Measurements from ENCODE around the gene PHLDA1. TPM values are rescaled to one million over a fixed set of nuclear protein-coding genes. Genes with fewer than 3 reads are reported as not detected.
A peak's percentile ranks its signal among the peaks of the same experiment; 100 is the strongest.

PHLDA1 gene
- total and polyA plus RNA-seq, 7 donors: 2.4 to 10.9 (median 5.3) TPM

- intact Hi-C loops (cut with DNase I): loop anchor here (1.0 to 10.0 kb wide), 4 partner anchors 315 to 698 kb away; partner anchors contain the start of genes BBS10, CAPS2, GLIPR1L1 and GLIPR1L2
- 2 to 6% methylated on average over 58 of the region's 58 CpGs for WGBS, 2 donors
- Histone ChIP-seq H3K4me1 (peaks cover 0 to 25% (median 20%) of the 10 kb centered on the region in 4 donors), H3K9me3 (no peaks in the 10 kb centered on the region), H3K36me3 (no peaks in the 10 kb centered on the region), H3K27me3 (peaks cover 0 to 31% (median 0%) of the 10 kb centered on the region in 3 donors), H3K27ac (peak overlapping the region; percentile 92 to 96 (median 93)), H3K4me3 (peak overlapping the region; percentile 73 to 86 (median 85))
- TF ChIP-seq POLR2AphosphoS5 (IDR thresholded peaks at IDR 0.05): peak in 1 of 4 donors; percentile 9
- TF ChIP-seq POLR2A (IDR thresholded peaks at IDR 0.05): no peak
- DNase-seq: peak; percentile 80
Measured at GRCh38 chr12:76032043-76032981, 736 bp upstream of the PHLDA1 start.

GRCh38 chr12:76031081-76031413, 529 bp downstream of the PHLDA1 start:
- H3K27me3 ChIP-seq: peaks cover 0 to 41% (median 0%) of the 10 kb centered on the region in 3 donors
- peak overlapping the region; percentile 92 to 96 (median 93) for H3K27ac ChIP-seq
- peaks cover 0 to 25% (median 18%) of the 10 kb centered on the region in 4 donors for H3K4me1 ChIP-seq
- intact Hi-C loops (cut with DNase I): loop anchor here (2.0 to 10.0 kb wide), 4 partner anchors 54 to 696 kb away; partner anchors contain the start of genes BBS10, CAPS2, GLIPR1L1 and GLIPR1L2
- DNase-seq: no peak
- no peak for TF ChIP-seq POLR2A (IDR thresholded peaks at IDR 0.05)
- TF ChIP-seq CTCF (IDR thresholded peaks at IDR 0.05): no peak
- TF ChIP-seq POLR2AphosphoS5 (IDR thresholded peaks at IDR 0.05): no peak
- no peak for TF ChIP-seq EP300 (IDR thresholded peaks at IDR 0.05)
- no peaks in the 10 kb centered on the region for H3K36me3 ChIP-seq
- WGBS, 2 donors: 0% methylated on average over 26 of the region's 26 CpGs
- H3K9me3 ChIP-seq: no peaks in the 10 kb centered on the region
- peak overlapping the region; percentile 73 to 86 (median 85) for H3K4me3 ChIP-seq

GRCh38 chr12:76030341-76031080, 1.1 kb downstream of the PHLDA1 start:
- Histone ChIP-seq H3K4me3 (peak overlapping the region; percentile 73 to 86 (median 85)), H3K4me1 (peaks cover 0 to 25% (median 18%) of the 10 kb centered on the region in 4 donors), H3K36me3 (no peaks in the 10 kb centered on the region), H3K27ac (peak overlapping the region; percentile 92 to 96 (median 93)), H3K27me3 (peaks cover 0 to 44% (median 0%) of the 10 kb centered on the region in 3 donors), H3K9me3 (no peaks in the 10 kb centered on the region)
- intact Hi-C loops (cut with DNase I): loop anchor here (2.0 to 10.0 kb wide), 4 partner anchors 54 to 696 kb away; partner anchors contain the start of genes BBS10, CAPS2, GLIPR1L1 and GLIPR1L2
- TF ChIP-seq POLR2A (IDR thresholded peaks at IDR 0.05) (no peak), CTCF (IDR thresholded peaks at IDR 0.05) (no peak), POLR2AphosphoS5 (IDR thresholded peaks at IDR 0.05) (no peak), EP300 (IDR thresholded peaks at IDR 0.05) (no peak)
- WGBS, 2 donors: 0 to 1% methylated on average over 40 of the region's 40 CpGs
- DNase-seq: peak; percentile 77

- peak overlapping the region; percentile 92 to 96 (median 93) for H3K27ac ChIP-seq
- H3K4me1 ChIP-seq: peaks cover 0 to 25% (median 18%) of the 10 kb centered on the region in 4 donors
- H3K27me3 ChIP-seq: peaks cover 0 to 47% (median 0%) of the 10 kb centered on the region in 3 donors
- DNase-seq: no peak
- intact Hi-C loops (cut with DNase I): loop anchor here (2.0 to 10.0 kb wide), 5 partner anchors 55 to 695 kb away; partner anchors contain the start of genes BBS10, CAPS2, GLIPR1L1 and GLIPR1L2
- no peaks in the 10 kb centered on the region for H3K9me3 ChIP-seq
- H3K36me3 ChIP-seq: no peaks in the 10 kb centered on the region
- whole genome bisulfite sequencing, 2 donors: 2 to 3% methylated on average over 22 of the region's 22 CpGs
- TF ChIP-seq POLR2A (IDR thresholded peaks at IDR 0.05): no peak
- no peak for TF ChIP-seq CTCF (IDR thresholded peaks at IDR 0.05)
- peak in 2 of 4 donors; percentile 4 to 10 for TF ChIP-seq POLR2AphosphoS5 (IDR thresholded peaks at IDR 0.05)
- TF ChIP-seq EP300 (IDR thresholded peaks at IDR 0.05): no peak
- peak overlapping the region; percentile 73 to 86 (median 85) for H3K4me3 ChIP-seq
Measured at GRCh38 chr12:76029982-76030340, 1.6 kb downstream of the PHLDA1 start.
